ENCODE data around the gene RNF4.

DNA sequence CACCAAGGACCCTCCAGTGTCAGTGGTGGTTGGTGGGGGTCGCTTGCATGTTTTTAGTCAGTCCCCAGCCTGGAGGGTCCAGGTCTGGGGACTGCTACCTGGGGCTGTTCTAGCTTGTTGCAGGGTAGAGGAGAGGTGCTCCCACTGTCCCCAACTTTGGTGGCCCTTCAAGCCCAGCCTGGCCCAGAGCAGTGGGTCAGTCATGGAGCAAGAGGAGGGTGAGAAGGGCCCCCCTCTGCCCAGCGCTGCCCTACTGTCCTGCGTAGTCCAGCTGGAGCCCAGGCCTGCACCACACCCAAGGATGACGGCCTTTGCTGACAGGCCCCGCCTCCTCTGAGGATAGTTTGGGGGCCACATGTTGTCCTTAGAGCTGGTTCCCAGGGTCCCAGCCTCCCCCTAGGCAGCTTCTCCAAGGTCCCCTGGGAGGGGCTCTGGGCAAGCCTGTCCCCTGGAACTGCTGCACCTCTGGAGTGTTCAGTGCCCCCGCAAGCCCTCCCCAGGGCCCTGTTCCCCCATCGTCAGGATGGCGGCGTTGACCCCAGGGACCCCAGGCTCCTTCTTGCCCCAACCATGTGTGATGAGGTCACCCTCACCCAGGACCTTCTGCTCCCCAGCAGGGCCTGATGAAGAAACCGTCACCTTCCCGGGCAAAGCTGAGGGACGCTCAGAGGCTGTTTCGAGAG is 43.4 kb upstream of the RNF4 start:
- no peak for TF ChIP-seq CTCF (IDR thresholded peaks at IDR 0.05; ENCODE audit: low read length)
- TF ChIP-seq EZH2phosphoT487 (IDR thresholded peaks at IDR 0.05; ENCODE audit: low read length): no peak
